GM12891 (cell line): ENCODE results near the gene SPIN1.

Source experiments
- POLR2A ChIP-seq: IDR thresholded peaks from 2 replicates; pipeline ENCODE4 v1.6.1; 2011; ENCODE audit warnings: low read depth, low read length, control low read depth
- POLR2AphosphoS5 ChIP-seq: IDR thresholded peaks from 2 replicates; pipeline ENCODE4 v1.6.1; 2011; ENCODE audit warnings: low read depth, low read length, control low read depth

DNA sequence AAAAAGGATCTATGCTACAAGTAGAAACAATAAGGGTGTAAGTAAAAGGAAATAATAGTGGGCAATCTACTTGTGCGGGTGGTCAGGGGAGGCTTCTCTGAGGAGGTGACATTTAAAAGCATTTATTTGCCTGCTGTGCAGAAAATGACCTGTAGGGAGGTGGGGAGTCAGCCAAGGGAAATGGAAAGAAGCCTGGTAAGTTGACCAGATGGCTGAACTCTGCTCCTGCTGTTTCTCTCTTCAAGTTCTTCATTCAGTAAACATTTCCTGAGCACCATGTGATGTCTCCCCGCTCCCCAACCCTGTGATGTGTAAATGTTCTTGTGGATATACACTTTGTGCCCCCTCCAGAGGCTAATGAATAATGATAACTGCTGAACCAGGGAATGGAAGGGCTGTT is 9.9 kb upstream of the SPIN1 start:
- no peak for TF ChIP-seq POLR2AphosphoS5
- no peak for TF ChIP-seq POLR2A
